HUDEP-2 (cell line): ENCODE data around the gene SHQ1.
"Not testable (repeated sequence)": the region's sequence is repeated elsewhere in the genome, so short reads cannot be mapped to it uniquely, and the experiment has no call there.

Source experiments
- DNase-seq, 76 experiments: peaks; one replicate each; lab custom pipeline; 2025; ENCODE audit not compliant: unreplicated experiment in 76 of 76; lab: John Stamatoyannopoulos, UW

SHQ1 gene

DNA sequence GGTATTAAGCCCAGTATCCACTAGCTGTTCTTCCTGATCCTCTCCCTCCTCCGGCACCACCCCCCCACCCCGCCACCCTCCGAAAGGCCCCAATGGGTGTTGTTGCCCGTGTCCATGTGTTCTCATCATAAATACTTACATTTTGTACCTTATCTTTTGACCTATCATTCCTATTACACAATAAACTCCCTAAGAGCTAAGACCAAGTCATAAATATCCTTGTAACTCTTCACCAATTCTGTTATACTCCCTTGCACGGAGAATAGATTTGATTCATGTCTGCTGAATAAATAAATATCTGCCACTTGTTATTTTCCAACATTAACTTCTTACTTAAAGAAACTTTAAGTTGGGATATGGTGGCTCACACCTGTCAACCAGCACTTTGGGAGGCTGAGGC lies 43.9 kb downstream of the SHQ1 start:
- DNase-seq = no peak

DNA sequence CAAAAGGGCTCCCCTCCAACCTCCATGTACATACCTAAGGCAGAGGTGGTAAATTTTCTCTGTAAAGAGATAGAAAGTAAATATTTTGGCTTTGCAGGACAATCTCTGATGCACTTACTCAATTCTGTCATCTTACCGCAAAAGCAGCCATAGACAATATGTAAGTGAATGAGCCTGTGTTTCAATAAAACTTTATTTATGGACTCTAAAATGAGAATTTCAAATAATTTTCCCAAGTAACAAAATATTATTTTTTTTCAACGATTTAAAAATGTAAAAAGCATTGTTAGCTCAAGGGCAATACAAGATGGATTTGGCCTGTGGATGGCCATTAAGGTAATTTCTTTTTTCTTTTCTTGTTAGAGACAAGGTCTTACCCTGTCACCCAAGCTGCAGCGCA lies 44.7 kb downstream of the SHQ1 start:
- DNase-seq = no peak

DNA sequence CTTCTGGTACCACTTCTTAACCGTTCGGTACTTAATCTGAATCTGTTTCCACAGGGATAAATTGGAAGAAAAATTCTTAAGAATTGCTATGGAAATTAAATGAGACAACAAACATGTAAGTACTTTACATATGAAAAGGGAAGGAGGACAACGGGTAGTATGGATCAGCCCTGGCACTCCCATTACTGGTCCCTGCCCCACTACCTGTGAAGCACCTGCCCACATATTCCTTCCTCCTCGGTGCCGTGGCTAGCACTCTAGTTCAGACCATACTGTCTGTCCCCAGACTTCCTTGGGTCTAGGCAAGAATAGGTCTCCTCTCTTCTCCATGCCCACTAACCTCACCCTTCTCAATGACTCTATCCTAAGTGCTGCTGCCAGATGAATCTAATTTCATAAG lies 46.2 kb downstream of the SHQ1 start:
- no peak for DNase-seq

DNA sequence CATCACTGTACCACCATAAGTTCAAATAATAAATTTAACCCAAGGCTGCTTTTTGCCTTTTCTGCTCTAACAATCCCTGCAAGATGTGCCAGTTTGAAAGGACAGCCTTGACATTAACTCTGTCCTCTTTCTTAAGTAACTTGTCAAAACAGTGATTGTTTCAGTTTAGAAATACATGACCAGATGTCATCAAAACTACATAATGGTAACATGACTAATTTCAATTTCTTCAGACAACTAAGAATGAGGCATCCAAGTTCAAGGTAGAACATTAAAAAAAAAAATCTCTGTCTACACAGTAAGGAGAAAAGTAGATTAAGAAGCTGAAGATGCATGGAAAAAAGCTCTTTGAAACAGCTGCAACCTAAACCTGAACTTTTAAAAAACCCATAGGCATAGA lies 47.4 kb downstream of the SHQ1 start:
- DNase-seq = no peak

DNA sequence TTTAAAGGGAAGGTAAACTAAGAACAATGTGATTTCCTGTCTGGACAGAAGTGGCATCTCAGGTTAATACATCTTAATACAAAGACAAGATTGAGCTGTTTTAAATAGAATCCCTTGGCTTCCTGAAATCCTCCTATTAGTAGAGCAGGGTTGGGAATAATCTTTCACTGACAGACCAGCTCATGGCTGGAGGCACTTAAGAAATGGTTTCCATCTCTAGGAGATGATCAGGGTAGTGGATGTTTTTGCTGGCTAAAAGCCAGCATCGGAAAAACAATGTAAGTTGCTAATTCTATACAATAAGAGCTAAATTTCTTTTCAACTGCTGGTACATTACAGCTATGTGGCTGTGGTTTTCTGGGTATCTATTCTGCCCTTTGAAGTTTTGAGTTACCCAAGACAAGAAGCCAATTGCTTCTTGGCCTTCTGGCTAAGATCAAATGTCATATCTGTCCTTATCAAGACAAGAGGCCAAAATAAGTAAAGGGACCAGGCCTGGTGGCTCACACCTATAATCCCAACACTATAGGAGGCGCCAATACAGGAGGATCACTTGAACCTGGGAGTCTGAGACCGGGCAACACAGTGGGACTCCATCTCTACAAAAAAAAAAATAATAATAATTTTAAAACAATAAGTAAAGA lies 49.6 kb downstream of the SHQ1 start:
- DNase-seq = no peak

DNA sequence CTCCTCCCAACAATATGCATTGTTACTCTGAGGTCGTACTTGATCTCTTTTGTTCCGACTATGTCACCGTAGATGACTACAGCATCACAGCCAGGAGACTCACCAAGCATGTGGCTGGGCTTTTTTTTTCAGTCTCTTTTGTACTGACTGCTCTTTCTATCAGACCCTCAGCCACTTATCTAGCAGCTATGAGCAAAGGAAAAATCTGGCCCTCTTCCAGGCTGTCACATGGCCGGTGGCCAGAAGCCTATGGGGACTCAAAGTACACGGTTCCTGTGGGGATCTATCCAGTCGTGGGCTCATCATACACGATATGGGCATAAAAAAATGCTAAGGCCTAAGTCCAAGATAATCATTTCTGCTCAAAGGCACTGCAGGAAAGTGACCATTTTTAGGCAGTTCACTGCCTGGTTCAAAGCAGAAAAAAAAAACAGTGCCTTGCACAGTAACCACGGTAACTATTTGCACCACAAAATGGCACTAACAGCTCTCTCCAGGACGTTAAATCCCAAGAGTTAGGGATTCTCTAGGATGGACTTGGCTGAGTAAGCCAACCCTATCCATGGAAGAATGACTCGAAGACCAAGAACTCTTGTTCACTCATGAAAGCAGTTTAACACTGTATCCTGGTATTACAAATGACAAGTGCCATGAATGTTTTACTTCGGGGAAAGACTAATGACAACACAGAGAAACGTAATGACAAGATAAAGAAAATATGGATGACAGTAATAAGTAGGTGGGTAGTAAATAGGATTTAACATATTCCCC lies 50.3 kb downstream of the SHQ1 start:
- peak in 74 of 76 experiments; percentile 15 to 87 (median 70) for DNase-seq

DNA sequence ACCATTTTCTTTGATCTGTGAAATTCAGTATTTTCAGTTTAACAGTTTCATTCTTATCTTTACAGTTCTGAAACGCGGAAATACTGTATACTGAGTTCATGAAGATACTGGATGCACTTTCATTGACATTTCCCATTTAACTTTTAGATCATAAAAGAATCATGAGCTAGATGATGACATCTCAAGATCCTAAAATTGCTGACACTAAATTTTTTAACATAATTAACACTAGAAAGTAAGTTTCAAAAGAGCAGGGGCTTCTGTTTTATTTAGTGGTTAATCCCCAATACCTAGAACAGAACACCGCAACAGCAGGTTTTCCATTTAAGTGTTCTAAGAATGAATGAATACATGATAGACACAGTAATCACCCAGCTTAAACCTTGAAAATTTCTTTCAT lies 54.2 kb downstream of the SHQ1 start:
- DNase-seq = no peak

DNA sequence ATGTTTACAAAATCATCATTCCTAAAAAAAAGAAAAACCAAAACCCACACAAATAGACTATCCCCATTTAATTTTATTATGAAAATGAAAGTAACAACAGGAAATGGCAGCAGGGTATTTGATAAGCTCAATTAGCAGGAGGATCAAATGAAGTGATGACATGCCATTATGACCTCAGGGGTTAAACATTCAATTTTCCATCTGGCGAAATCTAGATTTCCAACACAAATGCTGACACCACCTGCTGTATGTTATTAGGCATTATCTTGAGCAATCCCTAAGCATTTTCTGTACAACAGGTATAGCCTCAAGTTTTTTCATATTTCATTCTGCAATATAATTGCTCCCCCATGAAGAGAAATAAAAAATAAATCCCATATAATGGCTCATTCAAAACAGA lies 57.1 kb downstream of the SHQ1 start:
- no peak for DNase-seq

DNA sequence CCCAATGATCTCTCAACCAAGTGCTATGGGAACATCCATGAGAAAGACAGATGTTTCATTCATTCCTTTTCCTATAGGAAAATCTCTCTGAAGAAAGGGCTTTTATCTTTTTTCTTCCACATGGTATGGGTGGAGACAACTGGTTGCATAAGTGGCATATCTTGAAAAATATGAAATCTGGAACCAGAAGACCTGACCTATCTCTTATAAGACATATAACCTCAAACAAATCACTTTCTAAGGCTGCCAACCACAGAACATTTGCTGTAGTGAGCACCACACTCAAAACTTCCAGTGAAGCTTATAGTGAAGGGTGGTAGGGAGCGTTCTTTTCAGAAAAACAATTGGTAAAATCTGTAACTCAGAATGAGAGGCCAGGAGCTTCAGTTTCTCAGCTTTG lies 58.5 kb downstream of the SHQ1 start:
- peak in 11 of 76 experiments; percentile 2 to 45 (median 14) for DNase-seq

DNA sequence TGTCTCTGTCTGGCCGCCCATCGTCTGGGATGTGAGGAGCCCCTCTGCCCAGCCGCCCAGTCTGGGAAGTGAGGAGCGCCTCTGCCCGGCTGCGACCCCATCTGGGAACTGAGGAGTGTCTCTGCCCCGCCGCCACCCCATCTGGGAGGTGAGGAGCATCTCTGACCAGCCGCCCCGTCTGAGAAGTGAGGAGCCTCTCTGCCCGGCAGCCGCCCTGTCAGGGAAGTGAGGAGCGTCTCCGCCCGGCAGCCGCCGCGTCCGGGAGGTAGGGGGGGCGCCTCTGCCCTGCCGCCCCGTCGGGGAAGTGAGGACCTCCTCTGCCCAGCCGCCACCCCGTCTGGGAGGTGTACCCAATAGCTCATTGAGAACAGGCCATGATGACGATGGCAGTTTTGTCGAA lies 60.0 kb downstream of the SHQ1 start:
- DNase-seq = not testable (repeated sequence)

DNA sequence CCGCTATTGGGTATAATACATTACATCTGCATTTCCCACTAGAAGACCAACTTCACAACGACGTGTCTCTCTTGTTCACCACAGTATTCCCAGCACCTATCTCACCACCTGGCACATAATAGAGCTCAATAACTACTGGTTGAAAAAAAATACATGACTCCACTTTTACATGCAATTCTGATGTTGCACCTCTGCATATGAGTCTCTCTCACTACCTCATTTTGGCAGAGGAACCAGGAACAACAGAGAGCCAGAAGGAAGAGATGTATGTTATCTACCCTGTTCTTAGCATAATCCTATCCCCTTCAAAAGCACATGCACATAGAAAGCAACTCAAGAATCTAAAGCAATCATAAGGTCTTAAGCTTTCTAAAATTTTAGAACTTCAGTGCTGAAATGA lies 61.6 kb downstream of the SHQ1 start:
- DNase-seq = no peak

DNA sequence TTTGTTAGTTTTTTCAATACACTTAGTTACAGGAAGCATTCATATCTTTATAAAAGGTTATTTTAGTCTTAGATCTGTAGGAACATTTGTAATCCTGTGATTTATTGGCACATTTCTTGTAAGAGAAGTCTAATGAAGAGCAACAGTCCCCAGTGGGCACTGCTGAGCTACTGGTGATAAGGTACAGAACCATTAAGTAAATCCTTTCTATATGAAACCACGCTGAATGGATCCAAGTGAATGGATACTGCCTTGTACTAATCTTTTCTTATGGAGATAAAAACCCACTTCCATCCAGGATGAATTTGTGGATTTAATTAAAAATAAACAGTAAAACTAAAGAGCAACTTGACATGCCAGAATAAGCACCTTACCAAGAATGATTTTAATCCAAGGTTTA lies 64.0 kb downstream of the SHQ1 start:
- no peak for DNase-seq

DNA sequence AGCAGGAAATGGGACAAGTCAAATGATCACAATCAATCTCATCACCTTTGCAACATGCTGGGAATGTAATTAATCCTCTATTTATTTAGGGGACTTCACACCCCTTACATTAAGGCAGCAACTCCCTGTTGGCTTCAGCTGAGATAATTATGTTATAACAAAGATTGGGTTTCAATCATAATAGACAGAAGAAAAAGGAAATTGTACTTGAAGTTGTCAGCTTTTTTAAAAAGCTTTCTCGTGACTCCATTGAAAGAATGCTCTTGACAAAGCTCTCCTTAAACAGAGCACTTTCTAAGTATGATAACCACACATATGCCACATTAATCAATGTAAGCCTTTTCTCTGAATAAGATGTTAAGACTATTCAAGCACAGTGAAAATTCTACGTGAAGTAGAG lies 65.7 kb downstream of the SHQ1 start:
- no peak for DNase-seq

DNA sequence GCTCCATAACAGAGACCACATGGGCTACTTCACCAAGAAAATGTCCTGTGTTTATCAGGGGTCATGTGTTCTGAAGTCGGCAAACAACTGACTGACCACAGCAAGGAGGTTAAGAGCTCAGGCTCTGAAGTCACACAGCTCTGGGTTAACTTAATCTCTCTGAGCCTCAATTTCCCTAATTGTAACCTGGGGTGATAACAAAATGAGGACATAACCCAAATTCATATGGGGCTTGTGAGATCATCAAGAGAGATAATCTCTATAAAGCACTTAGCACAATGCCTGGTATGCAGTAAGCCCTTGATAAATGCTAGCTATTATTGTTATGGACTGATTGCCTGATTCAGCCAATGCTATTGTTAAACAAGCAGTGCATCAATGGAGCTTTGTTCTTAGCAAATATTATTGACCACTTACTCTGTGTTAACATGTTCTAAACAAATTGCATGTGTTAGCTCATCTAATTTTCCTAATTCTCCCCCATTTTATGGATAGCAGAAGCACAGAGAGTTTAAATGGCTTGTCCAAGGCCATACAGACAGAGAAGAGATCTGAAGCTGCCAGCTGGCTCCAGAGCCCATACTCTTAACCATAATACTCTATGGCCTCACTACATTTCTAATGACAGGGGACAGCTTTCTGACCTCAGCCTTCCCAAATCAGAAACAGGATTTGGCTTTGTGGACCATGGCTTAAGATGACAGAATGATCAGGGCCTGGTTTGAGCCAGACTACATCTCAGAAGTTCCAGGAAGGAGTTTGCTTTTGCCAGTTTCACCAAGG lies 78.3 kb downstream of the SHQ1 start:
- no peak for DNase-seq

DNA sequence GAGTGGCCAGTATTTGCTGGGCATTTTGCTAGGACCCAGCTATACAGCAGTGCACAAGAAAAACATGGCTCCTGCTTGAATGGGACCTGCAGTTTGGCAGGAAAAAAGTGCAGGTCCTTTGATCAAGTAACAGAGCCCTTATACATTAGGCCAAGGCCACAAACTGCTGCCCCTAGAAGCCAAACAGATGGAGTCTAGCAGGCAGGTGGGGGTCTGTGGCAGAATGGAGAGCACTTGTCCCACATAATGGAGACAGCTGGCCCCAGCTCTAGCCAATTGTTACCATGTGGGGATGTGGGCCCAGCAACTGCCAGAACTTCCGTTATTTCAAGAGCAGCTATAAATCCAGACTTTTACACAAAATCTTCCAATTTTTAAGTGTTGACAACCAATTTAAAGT lies 79.3 kb downstream of the SHQ1 start:
- no peak for DNase-seq

DNA sequence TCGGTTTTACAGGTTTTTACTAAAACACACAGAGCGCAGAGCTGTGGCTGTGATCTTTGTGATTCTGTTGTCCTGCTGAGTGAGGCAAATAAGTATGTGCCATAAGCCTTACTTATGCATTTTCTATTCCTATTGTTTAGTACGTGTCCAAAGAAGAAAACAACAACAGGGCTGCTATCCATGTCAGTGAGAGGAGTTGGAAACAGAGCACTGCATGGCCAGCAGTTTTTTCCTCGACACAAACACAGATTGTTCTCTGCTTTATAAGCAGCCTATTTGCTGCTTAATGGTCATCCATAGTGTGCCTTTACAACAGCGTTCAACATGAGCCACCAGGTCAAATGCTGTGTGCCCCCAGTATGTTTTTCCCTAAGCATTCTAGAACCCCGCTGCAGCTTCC lies 79.8 kb downstream of the SHQ1 start:
- DNase-seq = no peak

DNA sequence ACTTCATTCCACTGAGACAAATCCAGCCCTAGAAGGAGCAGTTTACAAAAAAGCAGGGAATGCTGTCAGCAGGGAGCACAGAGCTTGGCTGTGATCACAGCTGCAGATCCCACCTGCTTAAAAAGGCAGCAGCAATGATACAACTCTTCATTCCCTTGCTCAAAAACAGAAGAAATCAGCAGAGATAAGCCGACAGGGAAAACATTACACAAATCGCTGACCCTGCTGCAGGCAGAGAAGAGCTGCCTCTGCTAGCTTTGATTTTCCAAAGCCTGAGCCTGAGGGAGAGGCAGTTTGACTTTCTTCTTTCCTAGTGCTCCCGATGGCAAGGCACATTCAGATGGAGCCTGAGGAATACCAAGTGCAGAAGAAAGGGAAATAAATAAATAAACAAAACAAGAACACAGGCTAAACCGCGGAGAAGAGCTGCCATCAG lies 80.2 kb downstream of the SHQ1 start:
- no peak for DNase-seq

DNA sequence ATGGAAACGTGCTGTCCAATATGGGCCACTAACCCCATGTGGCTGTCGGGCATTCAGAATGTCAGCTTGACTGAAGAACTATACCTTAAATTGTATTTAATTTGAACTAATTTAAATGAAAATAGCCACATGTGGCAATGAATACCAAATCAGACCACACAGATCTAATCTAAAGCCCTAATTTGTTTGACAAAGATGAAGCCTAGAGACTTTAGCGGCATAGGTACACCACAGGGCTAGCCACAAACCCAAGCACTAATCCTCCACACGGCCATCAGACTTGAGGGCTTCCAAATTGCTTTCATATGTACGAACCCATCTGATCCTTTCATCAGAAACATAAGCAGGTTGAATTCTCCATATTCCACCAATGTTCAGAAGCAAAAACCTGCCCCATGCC lies 81.4 kb downstream of the SHQ1 start:
- no peak for DNase-seq

DNA sequence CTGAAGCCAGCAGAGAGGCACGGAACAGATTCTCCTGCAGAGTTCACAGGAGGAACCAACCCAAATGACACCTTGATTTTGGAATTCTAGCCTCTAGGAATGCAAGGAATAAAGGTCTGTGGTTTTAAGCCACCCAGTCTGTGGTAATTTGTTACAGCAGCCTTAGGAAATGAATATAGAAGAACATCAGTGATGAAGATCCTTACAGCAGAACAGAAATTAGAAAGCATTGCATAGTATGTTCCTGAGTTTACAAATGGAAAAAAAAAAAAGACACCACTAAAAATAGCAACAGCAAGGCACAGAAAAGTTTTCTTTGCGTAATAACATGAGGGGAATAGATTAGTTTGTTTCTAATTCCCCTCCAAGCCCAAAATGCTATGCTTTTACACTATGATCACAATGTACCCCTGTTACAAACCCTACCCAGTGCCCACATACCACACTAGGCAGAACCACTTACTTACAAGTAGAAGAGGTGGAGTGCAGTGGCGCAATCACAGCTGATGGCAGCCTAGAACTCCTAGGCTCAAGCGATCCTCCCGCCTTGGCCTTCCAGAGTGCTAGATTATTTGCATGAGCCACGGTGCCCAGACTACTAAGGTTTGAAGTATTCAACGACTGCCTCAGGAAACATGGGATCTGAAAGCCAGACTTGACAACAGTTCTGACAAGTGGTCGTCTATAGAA lies 84.3 kb downstream of the SHQ1 start:
- no peak for DNase-seq

DNA sequence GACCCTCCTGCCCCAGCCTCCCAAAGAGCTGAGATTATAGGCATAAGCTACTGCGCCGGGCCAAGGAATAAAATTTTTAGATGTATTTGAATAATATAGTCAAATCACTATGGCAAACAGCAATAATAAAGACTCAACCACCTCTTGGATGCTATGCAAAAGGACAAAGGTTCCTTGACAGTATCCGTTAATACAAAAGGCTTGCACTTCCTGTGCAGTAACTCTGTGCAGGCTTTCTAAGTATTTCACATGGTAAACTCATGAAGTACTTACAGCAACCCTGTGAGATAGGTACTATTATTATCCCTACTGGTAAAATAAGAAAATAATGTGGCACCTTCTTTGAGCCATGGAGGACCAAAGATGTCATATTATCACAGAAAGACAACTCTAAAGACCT lies 86.8 kb downstream of the SHQ1 start:
- no peak for DNase-seq

DNA sequence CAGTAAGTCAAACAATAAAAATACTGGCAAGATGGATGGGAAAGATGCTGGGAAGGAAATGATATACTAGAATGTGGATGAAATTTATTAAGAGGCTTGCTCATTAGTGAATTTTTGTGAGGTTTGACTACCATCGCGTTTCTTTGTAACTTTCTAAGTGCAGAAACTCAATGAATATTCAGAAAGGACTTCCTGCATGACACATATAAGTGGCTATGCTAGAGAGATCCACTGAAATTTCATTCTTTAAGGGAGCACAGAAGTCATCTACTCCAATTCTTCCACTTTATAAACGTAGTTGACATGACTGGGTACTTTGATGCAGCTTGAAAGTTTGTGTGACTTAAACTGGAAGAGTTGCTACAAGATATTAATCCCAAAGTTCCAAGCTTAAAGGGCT lies 88.0 kb downstream of the SHQ1 start:
- no peak for DNase-seq
